GM12874 (cell line): Measurements from ENCODE around the gene PNLDC1.

ENCODE experiments used
- TF ChIP-seq, protein P1 (sequence below): IDR thresholded peaks from 2 replicates; pipeline ENCODE4 v1.5.1; 2011; ENCODE audit warnings: low read depth, mild to moderate bottlenecking, control low read depth, low read length, moderate library complexity; ENCODE audit not compliant: insufficient read depth

PNLDC1 gene

DNA sequence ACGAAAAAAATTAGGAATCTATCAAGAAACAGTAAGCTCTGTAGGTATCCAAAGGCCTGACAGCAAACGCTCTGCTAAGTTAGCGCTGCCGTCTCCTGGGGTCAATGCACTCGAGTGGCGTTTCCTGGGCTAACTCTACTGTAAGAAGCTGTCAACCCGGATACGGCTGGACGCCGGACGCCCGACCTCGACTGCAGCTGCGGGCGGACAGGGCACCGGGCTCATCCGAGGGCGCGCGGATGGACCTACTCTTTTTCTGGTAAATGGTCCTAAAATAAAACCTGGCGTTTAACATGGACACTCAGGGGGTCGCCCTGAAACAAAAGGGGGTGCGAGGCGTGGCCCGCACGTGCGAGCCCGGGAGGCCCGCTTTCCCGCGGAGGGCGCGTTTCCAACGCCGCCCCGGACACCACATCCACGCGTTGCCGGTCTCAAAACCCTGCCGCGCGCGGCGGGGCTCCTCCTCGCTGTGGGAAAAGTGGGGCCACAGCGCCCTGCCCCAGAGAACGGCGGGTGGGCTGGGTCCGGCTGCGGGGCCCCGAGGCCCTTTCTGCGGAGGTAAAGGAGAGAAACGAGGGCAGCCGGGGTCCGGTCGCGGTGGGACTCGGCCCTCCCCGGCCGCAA, 11.2 kb upstream of the PNLDC1 start:
- TF ChIP-seq, protein P1, sequence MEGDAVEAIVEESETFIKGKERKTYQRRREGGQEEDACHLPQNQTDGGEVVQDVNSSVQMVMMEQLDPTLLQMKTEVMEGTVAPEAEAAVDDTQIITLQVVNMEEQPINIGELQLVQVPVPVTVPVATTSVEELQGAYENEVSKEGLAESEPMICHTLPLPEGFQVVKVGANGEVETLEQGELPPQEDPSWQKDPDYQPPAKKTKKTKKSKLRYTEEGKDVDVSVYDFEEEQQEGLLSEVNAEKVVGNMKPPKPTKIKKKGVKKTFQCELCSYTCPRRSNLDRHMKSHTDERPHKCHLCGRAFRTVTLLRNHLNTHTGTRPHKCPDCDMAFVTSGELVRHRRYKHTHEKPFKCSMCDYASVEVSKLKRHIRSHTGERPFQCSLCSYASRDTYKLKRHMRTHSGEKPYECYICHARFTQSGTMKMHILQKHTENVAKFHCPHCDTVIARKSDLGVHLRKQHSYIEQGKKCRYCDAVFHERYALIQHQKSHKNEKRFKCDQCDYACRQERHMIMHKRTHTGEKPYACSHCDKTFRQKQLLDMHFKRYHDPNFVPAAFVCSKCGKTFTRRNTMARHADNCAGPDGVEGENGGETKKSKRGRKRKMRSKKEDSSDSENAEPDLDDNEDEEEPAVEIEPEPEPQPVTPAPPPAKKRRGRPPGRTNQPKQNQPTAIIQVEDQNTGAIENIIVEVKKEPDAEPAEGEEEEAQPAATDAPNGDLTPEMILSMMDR, result no peak

GRCh38 chr6:159789377-159790148, 10.5 kb upstream of the PNLDC1 start, which contains the start of gene TCP1:
Gene TCP1 (minus strand): TSS chr6:159789602. CDS start chr6:159789468, 134 bp downstream.
- TF ChIP-seq, protein P1, result no peak

DNA sequence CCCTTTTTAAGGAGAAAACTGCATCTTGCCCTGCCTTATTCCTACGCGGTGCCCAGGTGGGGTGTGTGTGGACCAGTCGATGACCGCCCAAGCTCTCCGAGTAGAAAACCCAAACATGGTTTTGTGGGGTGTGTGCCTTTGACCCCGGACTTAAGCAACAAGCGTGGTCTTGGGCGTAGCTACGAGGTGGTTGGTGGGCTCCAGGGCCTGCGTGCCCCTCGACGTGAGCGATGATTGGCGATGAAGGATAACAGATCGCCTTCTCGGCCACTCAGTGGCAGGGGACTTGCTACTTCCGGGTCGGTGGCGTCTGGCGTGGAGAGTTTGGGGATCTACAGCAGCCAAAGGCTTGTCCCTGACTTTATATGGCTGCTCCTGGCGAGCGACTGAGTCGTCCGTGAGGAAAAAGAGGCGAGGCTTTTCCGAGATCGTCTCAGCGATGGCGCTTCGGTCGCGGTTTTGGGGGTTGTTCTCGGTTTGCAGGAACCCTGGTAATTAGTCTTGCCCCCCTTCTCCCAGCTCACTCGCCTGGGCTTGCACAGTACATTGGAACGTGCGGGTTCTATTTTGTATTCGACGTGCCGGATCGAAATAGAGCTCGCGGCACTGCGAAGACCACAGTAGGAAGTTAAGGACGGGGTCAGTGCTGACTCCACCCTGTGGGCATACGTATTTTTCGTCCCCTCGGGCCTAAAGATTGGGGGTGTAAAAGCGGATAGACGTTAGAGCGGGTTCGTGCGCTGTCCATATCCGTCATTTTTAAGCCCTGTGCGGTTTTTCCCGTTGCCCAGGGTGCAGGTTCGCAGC, 9.7 kb upstream of the PNLDC1 start, which contains the start of gene MRPL18:
TSS of gene MRPL18 (plus strand) at position 319 of the 807 bp plus-strand sequence. CDS start at position 440, 121 bp downstream.
- TF ChIP-seq, protein P1, result no peak

DNA sequence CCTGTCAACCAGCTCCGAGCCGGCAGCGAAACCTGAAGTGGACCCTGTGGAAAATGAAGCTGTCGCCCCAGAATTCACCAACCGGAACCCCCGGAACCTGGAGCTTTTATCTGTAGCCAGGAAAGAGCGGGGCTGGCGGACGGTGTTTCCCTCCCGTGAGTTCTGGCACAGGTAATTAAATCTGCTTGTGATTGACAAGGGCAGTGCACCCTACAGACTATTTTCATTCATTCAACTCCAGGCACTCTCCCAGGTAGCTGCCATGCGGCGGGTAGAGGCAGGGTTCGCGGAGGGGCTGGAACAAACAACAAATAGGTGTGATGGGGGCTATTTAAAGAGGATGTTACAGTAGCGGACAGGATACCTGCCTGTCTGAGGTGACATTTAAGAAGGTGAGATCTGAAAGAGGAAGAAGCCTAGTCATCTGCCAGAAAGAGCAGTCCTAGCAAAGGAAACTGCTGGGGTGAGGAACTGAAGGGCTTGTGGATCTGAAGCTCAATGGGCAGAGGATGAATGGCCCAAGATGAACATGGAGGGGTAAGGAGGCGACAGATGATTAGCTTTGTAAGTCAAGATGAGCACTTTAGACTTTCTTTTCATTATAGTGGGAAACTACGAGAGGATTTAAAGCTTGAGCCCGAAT, 9.0 kb upstream of the PNLDC1 start:
- TF ChIP-seq, protein P1, result no peak

GRCh38 chr6:159797554-159797953, 2.5 kb upstream of the PNLDC1 start:
- TF ChIP-seq, protein P1, result no peak

- TF ChIP-seq, protein P1, result no peak
These were observed 1.9 kb downstream of the PNLDC1 start for GRCh38 chr6:159801935-159802334.
